ENCODE results near the gene HMGB4. TPM values are rescaled to one million over a fixed set of nuclear protein-coding genes. Genes with fewer than 3 reads are reported as not detected.

HMGB4 gene
- total and polyA plus RNA-seq, 2 donors (not counting 1 experiment from before 2014, with no cell fraction given) = not detected

- H4K20me1 ChIP-seq (ENCODE audit: control insufficient read depth, extremely low read depth, insufficient read depth, low read length) = no peaks in the 10 kb centered on the region
- no peak for TF ChIP-seq EZH2 (IDR thresholded peaks at IDR 0.05; ENCODE audit: low read length, missing control alignments)
- TF ChIP-seq CTCF (conservative IDR thresholded peaks at IDR 0.05 in 1 of 2, IDR thresholded peaks at IDR 0.05 in 1 of 2; ENCODE audit: low read depth in 1 of 2, low read length in 2 of 2) = no peak
- no peaks in the 10 kb centered on the region for H3K9me3 ChIP-seq (ENCODE audit: control insufficient read depth, insufficient read depth, low read depth, low read length)
- no peaks in the 10 kb centered on the region for H3K36me3 ChIP-seq (ENCODE audit: control insufficient read depth, insufficient read depth, low read length)
- no peak overlapping the region for H3K9ac ChIP-seq (ENCODE audit: insufficient read depth, low read length)
- no peaks in the 10 kb centered on the region for H3K27me3 ChIP-seq (ENCODE audit: control insufficient read depth, insufficient read depth, low read length)
- DNase-seq (ENCODE audit: low read depth in 2 of 2) = no peak
- H3K79me2 ChIP-seq (ENCODE audit: control insufficient read depth, insufficient read depth, low read length) = no peaks in the 10 kb centered on the region
- H3K4me3 ChIP-seq (replicated peaks in 1 of 4; ENCODE audit: control extremely low read depth in 1 of 4, insufficient read depth in 1 of 4, low read depth in 3 of 4, low read length in 4 of 4) = no peak overlapping the region
- no peak overlapping the region for H3K4me2 ChIP-seq (ENCODE audit: extremely low read depth, insufficient read depth, low read length)
- H2AFZ ChIP-seq (ENCODE audit: low read length) = no peak overlapping the region
- no peak overlapping the region for H3K27ac ChIP-seq (ENCODE audit: insufficient read depth, low read length)
- peaks cover 6% of the 10 kb centered on the region for H3K4me1 ChIP-seq (ENCODE audit: control insufficient read depth, extremely low read depth, insufficient read depth, low read length)
Observed at GRCh38 chr1:33818071-33818470, 45.8 kb upstream of the HMGB4 start.

DNA sequence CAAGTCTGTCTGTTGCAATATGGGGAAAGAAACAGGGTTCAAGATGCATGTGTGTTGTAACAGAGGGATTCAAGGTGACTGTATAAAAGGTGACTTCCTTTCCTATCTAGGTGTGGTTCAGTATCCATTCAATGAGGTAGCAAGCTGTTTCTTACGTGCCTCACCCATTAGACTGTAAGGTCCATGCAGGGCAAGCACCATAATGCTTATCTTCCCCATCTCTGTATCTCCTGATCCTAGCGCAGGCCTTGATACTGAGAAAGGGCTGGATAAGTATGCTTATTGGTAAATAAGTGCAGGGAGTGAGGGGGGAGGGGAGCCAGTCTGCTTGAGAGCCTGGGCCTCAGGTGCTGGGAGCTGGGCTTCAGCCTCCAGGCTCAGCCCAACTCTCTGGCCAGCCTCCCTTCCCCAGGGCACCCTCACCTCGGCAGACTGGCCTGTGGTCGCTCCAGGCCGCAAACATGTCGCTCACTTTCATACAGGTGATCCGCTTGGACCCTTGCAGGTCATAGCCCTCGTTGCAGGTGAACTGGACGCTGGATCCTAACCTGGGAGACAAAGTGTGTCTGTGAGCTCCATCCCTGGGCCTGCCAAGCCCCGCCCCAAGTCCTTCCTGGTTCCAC is 44.5 kb upstream of the HMGB4 start:
- no peak overlapping the region for H2AFZ ChIP-seq (ENCODE audit: low read length)
- no peak overlapping the region for H3K4me3 ChIP-seq (replicated peaks in 1 of 4; ENCODE audit: control extremely low read depth in 1 of 4, insufficient read depth in 1 of 4, low read depth in 3 of 4, low read length in 4 of 4)
- H3K4me2 ChIP-seq (ENCODE audit: extremely low read depth, insufficient read depth, low read length) = no peak overlapping the region
- no peaks in the 10 kb centered on the region for H3K27me3 ChIP-seq (ENCODE audit: control insufficient read depth, insufficient read depth, low read length)
- no peak for DNase-seq (ENCODE audit: low read depth in 2 of 2)
- no peak for TF ChIP-seq EZH2 (IDR thresholded peaks at IDR 0.05; ENCODE audit: low read length, missing control alignments)
- TF ChIP-seq CTCF (conservative IDR thresholded peaks at IDR 0.05 in 1 of 2, IDR thresholded peaks at IDR 0.05 in 1 of 2; ENCODE audit: low read depth in 1 of 2, low read length in 2 of 2) = no peak
- H3K27ac ChIP-seq (ENCODE audit: insufficient read depth, low read length) = no peak overlapping the region
- no peaks in the 10 kb centered on the region for H3K9me3 ChIP-seq (ENCODE audit: control insufficient read depth, insufficient read depth, low read depth, low read length)
- no peaks in the 10 kb centered on the region for H3K36me3 ChIP-seq (ENCODE audit: control insufficient read depth, insufficient read depth, low read length)
- peaks cover 4% of the 10 kb centered on the region for H3K4me1 ChIP-seq (ENCODE audit: control insufficient read depth, extremely low read depth, insufficient read depth, low read length)
- H4K20me1 ChIP-seq (ENCODE audit: control insufficient read depth, extremely low read depth, insufficient read depth, low read length) = no peaks in the 10 kb centered on the region
- no peaks in the 10 kb centered on the region for H3K79me2 ChIP-seq (ENCODE audit: control insufficient read depth, insufficient read depth, low read length)
- H3K9ac ChIP-seq (ENCODE audit: insufficient read depth, low read length) = no peak overlapping the region

DNA sequence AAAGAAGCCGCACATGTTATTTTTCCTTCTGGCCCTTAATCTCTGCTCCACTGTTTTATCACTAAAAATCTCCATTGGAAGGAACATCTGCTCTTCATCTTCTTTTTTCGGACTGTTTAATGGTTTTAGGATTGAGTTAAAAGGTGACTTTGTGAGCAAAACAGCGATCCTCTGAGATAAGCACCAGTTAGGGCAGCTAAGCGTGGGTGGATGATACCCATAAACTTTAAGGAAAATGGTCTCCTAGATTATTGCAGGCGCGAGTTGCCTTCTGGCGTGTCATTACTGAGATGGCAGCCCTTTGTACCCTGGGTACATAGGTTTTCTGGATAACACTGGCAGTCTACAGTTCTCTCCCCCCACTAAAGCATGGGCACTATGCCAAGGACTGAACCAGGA is 44.0 kb upstream of the HMGB4 start:
- Histone ChIP-seq H3K4me2 (ENCODE audit: extremely low read depth, insufficient read depth, low read length) (no peak overlapping the region), H3K4me3 (replicated peaks in 1 of 4; ENCODE audit: control extremely low read depth in 1 of 4, insufficient read depth in 1 of 4, low read depth in 3 of 4, low read length in 4 of 4) (no peak overlapping the region), H3K27ac (ENCODE audit: insufficient read depth, low read length) (no peak overlapping the region), H3K9ac (ENCODE audit: insufficient read depth, low read length) (no peak overlapping the region), H3K79me2 (ENCODE audit: control insufficient read depth, insufficient read depth, low read length) (no peaks in the 10 kb centered on the region), H2AFZ (ENCODE audit: low read length) (no peak overlapping the region), H4K20me1 (ENCODE audit: control insufficient read depth, extremely low read depth, insufficient read depth, low read length) (no peaks in the 10 kb centered on the region), H3K4me1 (ENCODE audit: control insufficient read depth, extremely low read depth, insufficient read depth, low read length) (no peaks in the 10 kb centered on the region), H3K36me3 (ENCODE audit: control insufficient read depth, insufficient read depth, low read length) (no peaks in the 10 kb centered on the region), H3K9me3 (ENCODE audit: control insufficient read depth, insufficient read depth, low read depth, low read length) (no peaks in the 10 kb centered on the region), H3K27me3 (ENCODE audit: control insufficient read depth, insufficient read depth, low read length) (no peaks in the 10 kb centered on the region)
- no peak for DNase-seq (ENCODE audit: low read depth in 2 of 2)
- TF ChIP-seq CTCF (conservative IDR thresholded peaks at IDR 0.05 in 1 of 2, IDR thresholded peaks at IDR 0.05 in 1 of 2; ENCODE audit: low read depth in 1 of 2, low read length in 2 of 2) (no peak), EZH2 (IDR thresholded peaks at IDR 0.05; ENCODE audit: low read length, missing control alignments) (no peak)
